Measurements from ENCODE around the gene C8G. TPM values are rescaled to one million over a fixed set of nuclear protein-coding genes. Genes with fewer than 3 reads are reported as not detected.

The C8G gene
- total and polyA plus RNA-seq, 2 of the 13 experiments (the other 11 are each of a cell fraction or from before 2014, with no cell fraction given) = 4.9 to 12.8 TPM

DNA sequence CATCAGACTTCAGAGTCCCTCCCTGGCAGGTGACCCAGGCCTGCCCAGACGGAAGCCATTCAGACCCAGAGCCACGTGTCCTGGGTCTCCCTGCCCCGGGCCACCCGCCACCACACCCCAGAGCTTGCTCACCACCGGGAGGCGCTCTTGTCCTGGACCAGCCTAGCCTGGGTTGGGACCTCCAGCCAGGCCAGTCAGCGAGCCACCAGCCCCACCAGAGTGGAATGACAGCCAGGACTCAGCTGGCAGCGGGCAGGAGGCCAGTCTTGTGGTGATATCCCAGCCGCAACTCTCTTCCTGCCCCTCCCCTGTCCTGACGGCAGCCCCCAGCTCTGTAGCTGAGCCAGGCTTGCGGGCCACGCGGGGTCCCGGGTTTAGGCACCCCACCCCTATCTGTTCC, 30.6 kb downstream of the C8G start (continued):
- TF ChIP-seq, protein P1, sequence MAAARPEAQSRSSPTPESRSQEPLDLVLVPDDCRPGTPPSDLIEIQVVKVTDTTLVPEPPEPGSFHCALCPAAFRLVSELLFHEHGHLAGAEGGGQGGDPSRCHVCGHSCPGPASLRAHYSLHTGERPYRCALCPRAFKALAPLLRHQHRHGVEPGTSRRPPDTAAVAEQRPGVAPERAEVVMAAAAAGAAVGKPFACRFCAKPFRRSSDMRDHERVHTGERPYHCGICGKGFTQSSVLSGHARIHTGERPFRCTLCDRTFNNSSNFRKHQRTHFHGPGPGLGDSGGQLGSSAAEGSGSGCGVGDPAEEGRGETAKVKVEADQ (CRISPR knock-in tag; IDR thresholded peaks at IDR 0.05; ENCODE audit: borderline replicate concordance) = no peak
- TF ChIP-seq SALL1 (CRISPR knock-in tag; IDR thresholded peaks at IDR 0.05) = no peak
- TF ChIP-seq, protein P2, sequence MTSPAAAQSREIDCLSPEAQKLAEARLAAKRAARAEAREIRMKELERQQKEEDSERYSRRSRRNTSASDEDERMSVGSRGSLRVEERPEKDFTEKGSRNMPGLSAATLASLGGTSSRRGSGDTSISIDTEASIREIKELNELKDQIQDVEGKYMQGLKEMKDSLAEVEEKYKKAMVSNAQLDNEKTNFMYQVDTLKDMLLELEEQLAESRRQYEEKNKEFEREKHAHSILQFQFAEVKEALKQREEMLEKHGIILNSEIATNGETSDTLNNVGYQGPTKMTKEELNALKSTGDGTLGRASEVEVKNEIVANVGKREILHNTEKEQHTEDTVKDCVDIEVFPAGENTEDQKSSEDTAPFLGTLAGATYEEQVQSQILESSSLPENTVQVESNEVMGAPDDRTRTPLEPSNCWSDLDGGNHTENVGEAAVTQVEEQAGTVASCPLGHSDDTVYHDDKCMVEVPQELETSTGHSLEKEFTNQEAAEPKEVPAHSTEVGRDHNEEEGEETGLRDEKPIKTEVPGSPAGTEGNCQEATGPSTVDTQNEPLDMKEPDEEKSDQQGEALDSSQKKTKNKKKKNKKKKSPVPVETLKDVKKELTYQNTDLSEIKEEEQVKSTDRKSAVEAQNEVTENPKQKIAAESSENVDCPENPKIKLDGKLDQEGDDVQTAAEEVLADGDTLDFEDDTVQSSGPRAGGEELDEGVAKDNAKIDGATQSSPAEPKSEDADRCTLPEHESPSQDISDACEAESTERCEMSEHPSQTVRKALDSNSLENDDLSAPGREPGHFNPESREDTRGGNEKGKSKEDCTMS (CRISPR knock-in tag; conservative IDR thresholded peaks at IDR 0.05) = no peak
- TF ChIP-seq SMARCC2 (IDR thresholded peaks at IDR 0.05) = no peak
- TF ChIP-seq, protein P3, sequence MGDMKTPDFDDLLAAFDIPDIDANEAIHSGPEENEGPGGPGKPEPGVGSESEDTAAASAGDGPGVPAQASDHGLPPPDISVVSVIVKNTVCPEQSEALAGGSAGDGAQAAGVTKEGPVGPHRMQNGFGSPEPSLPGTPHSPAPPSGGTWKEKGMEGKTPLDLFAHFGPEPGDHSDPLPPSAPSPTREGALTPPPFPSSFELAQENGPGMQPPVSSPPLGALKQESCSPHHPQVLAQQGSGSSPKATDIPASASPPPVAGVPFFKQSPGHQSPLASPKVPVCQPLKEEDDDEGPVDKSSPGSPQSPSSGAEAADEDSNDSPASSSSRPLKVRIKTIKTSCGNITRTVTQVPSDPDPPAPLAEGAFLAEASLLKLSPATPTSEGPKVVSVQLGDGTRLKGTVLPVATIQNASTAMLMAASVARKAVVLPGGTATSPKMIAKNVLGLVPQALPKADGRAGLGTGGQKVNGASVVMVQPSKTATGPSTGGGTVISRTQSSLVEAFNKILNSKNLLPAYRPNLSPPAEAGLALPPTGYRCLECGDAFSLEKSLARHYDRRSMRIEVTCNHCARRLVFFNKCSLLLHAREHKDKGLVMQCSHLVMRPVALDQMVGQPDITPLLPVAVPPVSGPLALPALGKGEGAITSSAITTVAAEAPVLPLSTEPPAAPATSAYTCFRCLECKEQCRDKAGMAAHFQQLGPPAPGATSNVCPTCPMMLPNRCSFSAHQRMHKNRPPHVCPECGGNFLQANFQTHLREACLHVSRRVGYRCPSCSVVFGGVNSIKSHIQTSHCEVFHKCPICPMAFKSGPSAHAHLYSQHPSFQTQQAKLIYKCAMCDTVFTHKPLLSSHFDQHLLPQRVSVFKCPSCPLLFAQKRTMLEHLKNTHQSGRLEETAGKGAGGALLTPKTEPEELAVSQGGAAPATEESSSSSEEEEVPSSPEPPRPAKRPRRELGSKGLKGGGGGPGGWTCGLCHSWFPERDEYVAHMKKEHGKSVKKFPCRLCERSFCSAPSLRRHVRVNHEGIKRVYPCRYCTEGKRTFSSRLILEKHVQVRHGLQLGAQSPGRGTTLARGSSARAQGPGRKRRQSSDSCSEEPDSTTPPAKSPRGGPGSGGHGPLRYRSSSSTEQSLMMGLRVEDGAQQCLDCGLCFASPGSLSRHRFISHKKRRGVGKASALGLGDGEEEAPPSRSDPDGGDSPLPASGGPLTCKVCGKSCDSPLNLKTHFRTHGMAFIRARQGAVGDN (CRISPR knock-in tag; IDR thresholded peaks at IDR 0.05) = peak; percentile 47
- TF ChIP-seq SOX5 (CRISPR knock-in tag; IDR thresholded peaks at IDR 0.05; ENCODE audit: borderline replicate concordance) = no peak
- TF ChIP-seq KLF6 (CRISPR knock-in tag; IDR thresholded peaks at IDR 0.05) = no peak
- TF ChIP-seq, protein P4, sequence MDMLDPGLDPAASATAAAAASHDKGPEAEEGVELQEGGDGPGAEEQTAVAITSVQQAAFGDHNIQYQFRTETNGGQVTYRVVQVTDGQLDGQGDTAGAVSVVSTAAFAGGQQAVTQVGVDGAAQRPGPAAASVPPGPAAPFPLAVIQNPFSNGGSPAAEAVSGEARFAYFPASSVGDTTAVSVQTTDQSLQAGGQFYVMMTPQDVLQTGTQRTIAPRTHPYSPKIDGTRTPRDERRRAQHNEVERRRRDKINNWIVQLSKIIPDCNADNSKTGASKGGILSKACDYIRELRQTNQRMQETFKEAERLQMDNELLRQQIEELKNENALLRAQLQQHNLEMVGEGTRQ (IDR thresholded peaks at IDR 0.05; ENCODE audit: low read depth, low read length) = no peak
- TF ChIP-seq, protein P4 (CRISPR knock-in tag; IDR thresholded peaks at IDR 0.05; ENCODE audit: borderline replicate concordance) = no peak
- TF ChIP-seq TP53 (CRISPR knock-in tag; conservative IDR thresholded peaks at IDR 0.05) = no peak
- no peak for TF ChIP-seq IKZF1 (IDR thresholded peaks at IDR 0.05)
- TF ChIP-seq ZNF260 (CRISPR knock-in tag; IDR thresholded peaks at IDR 0.05; ENCODE audit: borderline replicate concordance, low read depth) = no peak
- TF ChIP-seq AKAP8 (CRISPR knock-in tag; IDR thresholded peaks at IDR 0.05) = no peak
- no peak for TF ChIP-seq ZNF34 (CRISPR knock-in tag; IDR thresholded peaks at IDR 0.05; ENCODE audit: borderline replicate concordance)
- TF ChIP-seq, protein P5, sequence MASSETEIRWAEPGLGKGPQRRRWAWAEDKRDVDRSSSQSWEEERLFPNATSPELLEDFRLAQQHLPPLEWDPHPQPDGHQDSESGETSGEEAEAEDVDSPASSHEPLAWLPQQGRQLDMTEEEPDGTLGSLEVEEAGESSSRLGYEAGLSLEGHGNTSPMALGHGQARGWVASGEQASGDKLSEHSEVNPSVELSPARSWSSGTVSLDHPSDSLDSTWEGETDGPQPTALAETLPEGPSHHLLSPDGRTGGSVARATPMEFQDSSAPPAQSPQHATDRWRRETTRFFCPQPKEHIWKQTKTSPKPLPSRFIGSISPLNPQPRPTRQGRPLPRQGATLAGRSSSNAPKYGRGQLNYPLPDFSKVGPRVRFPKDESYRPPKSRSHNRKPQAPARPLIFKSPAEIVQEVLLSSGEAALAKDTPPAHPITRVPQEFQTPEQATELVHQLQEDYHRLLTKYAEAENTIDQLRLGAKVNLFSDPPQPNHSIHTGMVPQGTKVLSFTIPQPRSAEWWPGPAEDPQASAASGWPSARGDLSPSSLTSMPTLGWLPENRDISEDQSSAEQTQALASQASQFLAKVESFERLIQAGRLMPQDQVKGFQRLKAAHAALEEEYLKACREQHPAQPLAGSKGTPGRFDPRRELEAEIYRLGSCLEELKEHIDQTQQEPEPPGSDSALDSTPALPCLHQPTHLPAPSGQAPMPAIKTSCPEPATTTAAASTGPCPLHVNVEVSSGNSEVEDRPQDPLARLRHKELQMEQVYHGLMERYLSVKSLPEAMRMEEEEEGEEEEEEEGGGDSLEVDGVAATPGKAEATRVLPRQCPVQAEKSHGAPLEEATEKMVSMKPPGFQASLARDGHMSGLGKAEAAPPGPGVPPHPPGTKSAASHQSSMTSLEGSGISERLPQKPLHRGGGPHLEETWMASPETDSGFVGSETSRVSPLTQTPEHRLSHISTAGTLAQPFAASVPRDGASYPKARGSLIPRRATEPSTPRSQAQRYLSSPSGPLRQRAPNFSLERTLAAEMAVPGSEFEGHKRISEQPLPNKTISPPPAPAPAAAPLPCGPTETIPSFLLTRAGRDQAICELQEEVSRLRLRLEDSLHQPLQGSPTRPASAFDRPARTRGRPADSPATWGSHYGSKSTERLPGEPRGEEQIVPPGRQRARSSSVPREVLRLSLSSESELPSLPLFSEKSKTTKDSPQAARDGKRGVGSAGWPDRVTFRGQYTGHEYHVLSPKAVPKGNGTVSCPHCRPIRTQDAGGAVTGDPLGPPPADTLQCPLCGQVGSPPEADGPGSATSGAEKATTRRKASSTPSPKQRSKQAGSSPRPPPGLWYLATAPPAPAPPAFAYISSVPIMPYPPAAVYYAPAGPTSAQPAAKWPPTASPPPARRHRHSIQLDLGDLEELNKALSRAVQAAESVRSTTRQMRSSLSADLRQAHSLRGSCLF (CRISPR knock-in tag; IDR thresholded peaks at IDR 0.05; ENCODE audit: borderline replicate concordance) = no peak
